Measurements from ENCODE around the gene QSOX2.
"Not testable (repeated sequence)": the region's sequence is repeated elsewhere in the genome, so short reads cannot be mapped to it uniquely, and the experiment has no call there.

Gene QSOX2

GRCh38 chr9:136281421-136282271 is 36.0 kb upstream of the QSOX2 start:
- DNase-seq, result no peak

- DNase-seq, result no peak
Measured at GRCh38 chr9:136280535-136281315, 35.1 kb upstream of the QSOX2 start.

- DNase-seq, result no peak
Measured at GRCh38 chr9:136279471-136279870, 33.9 kb upstream of the QSOX2 start.

DNA sequence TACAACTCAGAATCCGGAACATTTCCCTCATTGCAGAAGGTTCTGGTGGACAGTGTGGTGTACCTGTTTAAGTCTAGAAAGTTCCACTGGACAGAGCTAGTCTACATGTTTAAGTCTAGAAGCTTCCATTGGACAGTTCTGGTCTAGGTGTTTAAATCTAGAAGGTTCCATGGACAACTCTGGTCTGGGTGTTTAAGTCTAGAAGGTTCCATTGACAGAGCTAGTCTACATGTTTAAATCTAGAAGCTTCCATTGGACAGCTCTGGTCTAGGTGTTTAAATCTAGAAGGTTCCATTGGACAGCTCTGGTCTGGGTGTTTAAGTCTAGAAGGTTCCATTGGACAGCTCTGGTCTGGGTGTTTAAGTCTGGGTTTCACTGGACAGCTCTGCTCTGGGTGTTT is 33.3 kb upstream of the QSOX2 start:
- DNase-seq, result no peak

GRCh38 chr9:136278221-136278620 is 32.6 kb upstream of the QSOX2 start:
- DNase-seq, result no peak

DNA sequence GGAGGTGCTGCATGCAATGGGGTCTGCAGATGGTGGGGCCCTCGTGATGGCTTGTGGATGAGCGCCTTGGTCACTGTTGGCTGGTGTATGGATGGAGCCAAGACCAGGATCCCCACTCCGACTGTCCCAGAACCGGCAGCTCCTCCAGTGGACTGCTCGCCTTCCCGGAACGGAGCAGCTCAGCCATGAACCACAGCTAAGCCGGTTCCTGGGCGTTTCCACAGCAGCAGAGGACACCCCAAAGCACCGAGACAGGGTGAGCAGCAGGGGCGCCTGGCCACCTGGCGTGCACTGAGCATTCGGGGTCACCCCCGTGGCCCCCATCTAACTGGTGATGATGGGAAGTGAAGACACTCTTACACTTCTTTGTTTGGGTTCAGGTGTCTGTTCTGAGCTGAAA is 32.1 kb upstream of the QSOX2 start:
- DNase-seq, result no peak

- no peak for DNase-seq
Measured at GRCh38 chr9:136276716-136277115, 31.1 kb upstream of the QSOX2 start.

DNA sequence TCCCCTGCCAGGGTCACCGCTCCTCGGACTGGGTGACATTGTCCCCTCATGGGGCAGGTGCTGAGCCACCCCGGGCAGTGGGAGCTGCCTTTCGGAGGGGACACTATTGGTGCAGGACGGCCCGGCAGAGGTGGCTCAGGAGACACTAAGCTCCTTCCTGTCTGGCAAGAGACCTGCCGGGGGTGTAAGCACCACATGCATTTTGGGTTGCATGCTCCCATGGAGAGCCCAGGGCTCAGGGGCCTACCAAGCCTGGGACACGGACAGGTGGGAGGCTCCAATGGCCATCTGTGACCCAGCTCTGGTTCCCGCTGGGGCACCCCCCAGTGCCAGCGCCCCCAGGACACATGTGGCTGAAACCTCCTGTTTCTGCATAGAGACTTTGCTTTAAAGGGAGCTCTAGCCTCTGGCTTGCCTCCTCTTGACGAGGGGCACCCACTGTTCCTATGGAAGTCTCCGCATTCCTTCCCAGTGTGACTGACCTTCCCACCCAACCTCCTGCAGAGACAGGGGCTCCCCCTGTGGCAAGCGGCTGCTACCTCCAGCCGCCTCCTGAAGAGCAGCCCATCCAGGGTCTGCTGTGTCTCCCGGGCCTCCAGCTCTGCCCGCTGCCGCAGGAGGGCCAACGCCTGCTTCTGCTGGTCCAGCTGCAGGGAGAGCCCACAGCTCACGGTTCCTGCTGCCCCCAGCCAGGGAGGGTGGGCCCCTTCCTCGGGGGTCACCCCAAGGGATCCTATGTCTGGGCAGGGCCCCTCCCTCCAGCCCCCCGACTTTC is 30.2 kb upstream of the QSOX2 start:
- no peak for DNase-seq

- no peak for DNase-seq
Measured at GRCh38 chr9:136274786-136275654, 29.4 kb upstream of the QSOX2 start.

DNA sequence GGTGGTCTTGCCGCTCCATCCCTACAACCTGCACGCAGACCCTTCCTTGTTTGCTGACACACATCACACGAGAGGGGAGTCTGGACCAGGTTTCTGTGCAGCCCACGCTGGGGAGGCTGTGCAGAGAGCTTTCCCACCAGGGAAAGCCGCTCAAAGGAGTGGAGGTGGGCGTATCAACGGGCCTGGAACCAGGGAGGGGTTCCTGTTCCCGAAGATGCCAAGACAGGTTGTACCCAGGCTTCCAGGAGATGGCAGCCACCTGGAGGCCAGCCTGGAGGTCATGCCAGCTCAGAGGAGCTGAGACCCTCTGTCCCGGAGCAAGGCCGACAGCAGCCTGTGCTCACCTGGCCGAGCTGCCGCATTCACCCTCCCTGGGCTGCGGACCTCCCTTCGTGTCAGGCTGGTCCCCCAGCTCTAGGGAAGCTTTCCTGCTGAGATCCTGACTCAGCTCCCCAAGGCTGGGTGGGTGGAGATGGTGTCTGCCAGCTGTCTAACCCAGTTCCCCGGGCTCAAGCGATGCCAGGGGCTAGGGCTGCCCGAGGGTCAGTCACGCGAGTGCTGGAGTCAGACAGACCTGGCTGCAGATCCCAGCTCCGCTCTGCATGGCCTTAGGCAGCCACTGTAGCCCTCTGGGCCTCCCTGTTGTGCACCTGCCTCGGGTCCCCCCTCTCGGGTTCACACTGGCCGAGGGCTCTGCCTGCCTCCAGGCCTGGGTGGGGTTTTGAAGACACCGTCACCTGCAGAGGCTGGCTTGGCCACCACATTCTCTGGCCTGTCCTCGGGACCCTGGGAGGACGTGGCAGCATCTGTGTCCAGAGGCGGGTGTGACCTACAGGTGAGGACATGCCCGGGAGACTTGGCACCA is 28.5 kb upstream of the QSOX2 start:
- DNase-seq, result no peak

DNA sequence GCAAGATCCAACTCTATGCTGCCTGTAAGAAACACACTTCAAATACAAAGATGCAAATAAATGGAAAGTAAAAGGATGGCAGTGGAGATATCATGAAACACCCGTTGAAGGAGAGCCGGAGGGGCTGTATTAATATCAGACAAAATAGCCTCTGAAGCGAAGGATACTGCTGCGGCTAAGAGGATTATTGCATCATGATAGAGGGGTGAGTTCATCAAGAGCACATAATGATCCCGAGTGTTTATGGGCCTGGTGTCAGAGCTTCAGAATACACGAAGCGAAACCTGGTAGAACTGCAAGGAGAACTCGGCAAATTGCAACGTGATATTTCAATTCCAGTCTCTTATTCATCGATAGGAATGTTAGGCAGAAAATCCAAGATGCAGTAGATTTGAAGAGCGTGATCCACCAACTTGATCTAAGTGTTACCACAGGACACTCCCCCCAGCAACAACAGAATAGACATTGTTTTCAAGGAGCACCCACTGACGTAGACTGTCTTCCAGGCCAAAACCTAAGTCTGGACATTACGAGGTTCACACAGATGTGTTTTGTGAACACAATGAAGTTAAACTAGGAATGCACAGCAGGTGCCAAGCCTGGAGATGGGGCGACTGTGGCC is 27.7 kb upstream of the QSOX2 start:
- no peak for DNase-seq

GRCh38 chr9:136270173-136270705 is 24.6 kb upstream of the QSOX2 start:
- no peak for DNase-seq

GRCh38 chr9:136268735-136269134 is 23.1 kb upstream of the QSOX2 start:
- DNase-seq, result no peak

- no peak for DNase-seq
Measured at GRCh38 chr9:136268318-136268717, 22.7 kb upstream of the QSOX2 start.

- DNase-seq, result peak; percentile 41
Measured at GRCh38 chr9:136267261-136268111, 21.9 kb upstream of the QSOX2 start.

DNA sequence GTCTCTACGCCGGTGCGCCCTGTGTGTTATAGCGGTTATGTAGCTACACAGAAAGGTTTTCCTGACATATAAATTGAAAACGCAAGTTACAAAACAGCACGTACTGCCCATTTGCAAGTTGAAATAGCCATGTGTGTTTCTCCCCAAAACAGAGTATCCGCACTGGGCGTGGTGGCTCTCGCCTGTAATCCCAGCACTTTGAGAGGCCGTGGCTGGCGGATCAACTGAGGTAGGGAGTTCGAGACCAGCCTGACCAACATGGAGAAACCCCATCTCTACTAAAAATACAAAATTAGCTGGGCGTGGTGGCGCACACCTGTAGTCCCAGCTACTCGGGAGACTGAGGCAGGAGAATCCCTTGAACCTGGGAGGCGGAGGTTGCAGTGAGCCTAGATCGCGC is 21.0 kb upstream of the QSOX2 start:
- DNase-seq, result not testable (repeated sequence)

DNA sequence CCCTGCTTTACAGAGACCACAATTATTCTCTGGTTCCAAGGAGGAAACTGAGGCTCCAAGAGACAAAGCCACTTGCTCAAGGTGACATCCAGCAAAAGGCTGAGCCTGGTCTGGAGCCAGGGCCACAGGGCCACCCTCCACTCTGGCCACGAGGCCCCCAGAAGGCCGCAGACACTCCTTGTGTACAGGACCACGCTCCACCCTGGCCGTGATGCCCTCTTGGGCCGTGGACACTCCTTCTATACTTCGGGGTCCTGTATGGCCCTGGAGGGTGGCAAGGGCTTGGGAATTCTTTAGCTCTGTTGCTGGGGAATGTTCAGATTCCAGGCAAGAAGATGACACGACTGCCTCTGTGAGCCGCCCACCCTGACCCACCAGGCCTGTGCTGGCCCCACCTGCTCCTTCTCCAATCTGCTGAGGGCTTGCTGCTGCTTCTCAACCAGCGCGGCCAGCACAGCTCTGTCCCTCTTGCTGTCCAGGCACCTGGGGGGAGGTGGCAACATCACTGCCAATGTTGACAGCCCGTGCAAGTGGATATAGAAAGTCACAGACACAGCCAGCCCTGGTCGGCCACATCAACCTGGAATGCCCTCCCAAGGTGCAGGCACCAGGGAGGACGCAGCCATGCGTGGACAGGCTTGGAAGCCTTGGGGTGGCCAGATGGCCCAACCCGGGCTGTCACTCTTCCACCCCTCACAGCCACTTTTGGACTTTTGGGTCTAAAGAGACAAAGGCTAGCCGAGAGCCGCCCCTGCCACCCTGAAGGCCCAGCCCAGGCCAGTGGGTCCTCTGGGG is 20.1 kb upstream of the QSOX2 start:
- no peak for DNase-seq

Data from GF-D8 (cell line).